ENCODE results near the gene SLC13A4. TPM values are rescaled to one million over a fixed set of nuclear protein-coding genes. Genes with fewer than 3 reads are reported as not detected.

The SLC13A4 gene
- total and polyA plus RNA-seq, 2 donors (not counting 3 experiments of a cell fraction or from before 2014, with no cell fraction given), result not detected

GRCh38 chr7:135661311-135662122 lies 66.5 kb downstream of the SLC13A4 start:
- H3K9ac ChIP-seq (replicated peaks; ENCODE audit: extremely low read depth, insufficient read depth, low read length), result peak overlapping the region; percentile 40
- intact Hi-C loops (cut with micrococcal nuclease) (loop anchor here (1.0 to 10.0 kb wide), 6 partner anchors 12 to 1923 kb away; partner anchors contain the start of genes CNOT4 and MTPN), dilution Hi-C loops (cut with MboI; ENCODE audit: extremely low pct_ligation_motif_present, low sequenced_read_pairs) (no loop called here)
- TF ChIP-seq GATA2 (IDR thresholded peaks at IDR 0.05; ENCODE audit: insufficient read depth, insufficient read length, low read depth, low read length) (no peak), EZH2 (IDR thresholded peaks at IDR 0.05; ENCODE audit: borderline replicate concordance, low read depth, low read length, severe bottlenecking) (no peak), FOS (IDR thresholded peaks at IDR 0.05; ENCODE audit: borderline replicate concordance, insufficient read depth, low read length) (no peak), POLR2AphosphoS5 (IDR thresholded peaks at IDR 0.05; ENCODE audit: insufficient read depth, low read depth, low read length) (no peak), MYC (IDR thresholded peaks at IDR 0.05; ENCODE audit: low read depth, low read length) (no peak), JUN (IDR thresholded peaks at IDR 0.05; ENCODE audit: borderline replicate concordance, insufficient read depth, insufficient read length, low read depth) (no peak), POLR2A (IDR thresholded peaks at IDR 0.05; ENCODE audit: low read depth, low read length) (no peak), MAX (IDR thresholded peaks at IDR 0.05; ENCODE audit: insufficient read depth, insufficient read length) (no peak), CTCF (IDR thresholded peaks at IDR 0.05; ENCODE audit: extremely low read depth in 1 of 2, insufficient read depth in 1 of 2, low read depth in 1 of 2, low read length in 2 of 2) (no peak)
- DNase-seq (ENCODE audit: low read depth, low spot score), result peak; percentile 63
- no peaks in the 10 kb centered on the region for H3K27me3 ChIP-seq (ENCODE audit: control insufficient read depth in 2 of 2, insufficient read depth in 2 of 2, low read length in 2 of 2)
- H4K20me1 ChIP-seq (replicated peaks; ENCODE audit: control insufficient read depth, extremely low read depth, insufficient read depth, low read length), result no peaks in the 10 kb centered on the region
- POLR2A ChIA-PET, result no interaction called here
- H3K79me2 ChIP-seq (ENCODE audit: control insufficient read depth, insufficient read depth, low read length), result peaks cover 32% of the 10 kb centered on the region
- no peak for FAIRE-seq
- H3K4me3 ChIP-seq (replicated peaks in 1 of 3; ENCODE audit: insufficient read depth in 1 of 3, low read depth in 1 of 3, low read length in 3 of 3), result peak overlapping the region in 1 of 3 experiments; percentile 91
- CTCF ChIA-PET, result interaction anchor here (0.6 to 5.7 kb wide), 7 partner anchors 9 to 387 kb away, joined by 3 to 51 read pairs (median 4); no protein-coding TSS in a partner anchor
- H3K36me3 ChIP-seq (ENCODE audit: control insufficient read depth in 2 of 2, extremely low read depth in 1 of 2, insufficient read depth in 2 of 2, low read length in 2 of 2), result no peaks in the 10 kb centered on the region
- peak overlapping the region; percentile 73 for H3K4me2 ChIP-seq (ENCODE audit: insufficient read depth, low read length)
- no peaks in the 10 kb centered on the region for H3K9me3 ChIP-seq (replicated peaks; ENCODE audit: control insufficient read depth, insufficient read depth, low read length)
- peak overlapping the region; percentile 91 for H3K27ac ChIP-seq (ENCODE audit: insufficient read depth, low read depth, low read length)
- H3K9me1 ChIP-seq (replicated peaks; ENCODE audit: control insufficient read depth, extremely low read depth, insufficient read depth, low read length), result no peaks in the 10 kb centered on the region
- peak overlapping the region; percentile 69 for H2AFZ ChIP-seq (ENCODE audit: low read depth, low read length)
- no TSS peak for BruUV-seq (replicated peaks)
- H3K4me1 ChIP-seq (ENCODE audit: control insufficient read depth, extremely low read depth, insufficient read depth, low read length), result peaks cover 36% of the 10 kb centered on the region
